ENCODE results near the gene S100PBP.

Gene S100PBP

GRCh38 chr1:32899586-32900296 is 82.3 kb downstream of the S100PBP start:
- H3K27ac ChIP-seq: peak overlapping the region; percentile 81; the same call in 1 of the 2 replicates
- TF ChIP-seq CTCF (conservative IDR thresholded peaks at IDR 0.05) (no peak), ZFX (IDR thresholded peaks at IDR 0.05) (no peak)

GRCh38 chr1:32900371-32900955 is 83.0 kb downstream of the S100PBP start:
- TF ChIP-seq CTCF (conservative IDR thresholded peaks at IDR 0.05) (no peak), ZFX (IDR thresholded peaks at IDR 0.05) (no peak)
- peak overlapping the region; percentile 81 for H3K27ac ChIP-seq

- TF ChIP-seq CTCF (conservative IDR thresholded peaks at IDR 0.05) (no peak; the same call in 1 of the 2 replicates), ZFX (IDR thresholded peaks at IDR 0.05) (peak; percentile 53; the same call in 1 of the 2 replicates)
- peak within 1 kb of the TSS; percentile 81 for H3K27ac ChIP-seq
Observed at GRCh38 chr1:32900956-32901822, 83.7 kb downstream of the S100PBP start, which contains the start of gene TMEM54. TSS of gene TMEM54 (minus strand) at chr1:32901389. CDS start at chr1:32901238, 151 bp downstream.

GRCh38 chr1:32901823-32902534 is 84.5 kb downstream of the S100PBP start:
- no peak for TF ChIP-seq CTCF (conservative IDR thresholded peaks at IDR 0.05)
- H3K27ac ChIP-seq: peak overlapping the region; percentile 81

- no peak overlapping the region for H3K27ac ChIP-seq
- TF ChIP-seq CTCF (conservative IDR thresholded peaks at IDR 0.05): no peak
- no peak for TF ChIP-seq ZFX (IDR thresholded peaks at IDR 0.05)
Observed at GRCh38 chr1:32902535-32902920, 85.1 kb downstream of the S100PBP start.

- peak overlapping the region; percentile 67 for H3K27ac ChIP-seq
- no peak for TF ChIP-seq CTCF (conservative IDR thresholded peaks at IDR 0.05)
- TF ChIP-seq ZFX (IDR thresholded peaks at IDR 0.05): no peak
Observed at GRCh38 chr1:32903991-32904785, 86.7 kb downstream of the S100PBP start.
